Right lobe of liver (tissue), 4 donors: ENCODE results near the gene BMP10.
A peak's percentile ranks its signal among the peaks of the same experiment; 100 is the strongest.

Experiments
- CTCF ChIP-seq, 4 donors: fragments of 200-600 bp in 3 of 4; fragments of 450-650 bp in 1 of 4; IDR thresholded peaks; one replicate each; pipeline versions ENCODE4 v1.5.1 to v1.8.0; 2016 to 2022; ENCODE audit warnings: antibody characterized with exemption in 4 of 4, mild to moderate bottlenecking in 2 of 4
- POLR2A ChIP-seq: fragments of 450-650 bp; IDR thresholded peaks from one replicate; pipeline ENCODE4 v1.6.1; 2017; ENCODE audit warnings: antibody characterized with exemption, mild to moderate bottlenecking
- donor health status: DM: no; HTN: no; CAD: no.
- donor health status: DM: no; HTN: no; CAD: no.
- donor health status: DM: no; HTN: yes; CAD: no.

- TF ChIP-seq CTCF (IDR thresholded peaks at IDR 0.05): peak; percentile 48 to 73 (median 62)
- no peak for TF ChIP-seq POLR2A
Measured at GRCh38 chr2:68837164-68837860, 33.9 kb downstream of the BMP10 start.
